Measurements from ENCODE around the gene CDC26.
"Not testable (repeated sequence)": the region's sequence is repeated elsewhere in the genome, so short reads cannot be mapped to it uniquely, and the experiment has no call there.

CDC26 gene

GRCh38 chr9:113296247-113296646 is 20.9 kb upstream of the CDC26 start:
- DNase-seq (ENCODE audit: low read depth in 2 of 2, low spot score in 1 of 2), result not testable (repeated sequence)

DNA sequence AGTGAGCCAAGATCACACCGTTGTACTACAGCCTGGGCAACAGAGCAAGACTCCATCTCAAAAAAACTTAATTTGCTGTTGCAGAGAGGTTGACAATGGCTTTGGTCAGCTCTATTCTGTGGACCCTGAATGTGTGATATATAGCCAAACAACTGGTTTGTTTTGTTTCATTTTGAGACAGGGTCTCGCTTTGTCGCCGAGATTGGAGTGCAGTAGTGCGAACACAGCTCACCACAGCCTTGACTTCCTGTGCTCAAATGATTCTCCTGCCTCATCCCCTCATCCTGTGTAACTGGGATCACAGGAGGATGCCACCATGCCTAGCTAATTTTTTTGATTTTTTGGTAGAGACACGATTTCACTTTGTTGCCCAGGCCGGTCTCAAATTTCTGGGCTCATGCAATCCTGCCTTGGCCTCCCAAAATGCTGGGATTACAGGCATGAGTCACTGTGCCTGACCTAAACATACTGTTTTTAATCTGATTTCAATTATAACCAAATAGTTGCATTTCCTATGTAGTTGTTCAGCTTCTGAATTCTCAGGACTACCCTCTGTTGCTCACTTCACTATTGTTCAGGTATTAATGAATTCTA is 18.0 kb upstream of the CDC26 start:
- no peak for DNase-seq (ENCODE audit: low read depth in 2 of 2, low spot score in 1 of 2)

DNA sequence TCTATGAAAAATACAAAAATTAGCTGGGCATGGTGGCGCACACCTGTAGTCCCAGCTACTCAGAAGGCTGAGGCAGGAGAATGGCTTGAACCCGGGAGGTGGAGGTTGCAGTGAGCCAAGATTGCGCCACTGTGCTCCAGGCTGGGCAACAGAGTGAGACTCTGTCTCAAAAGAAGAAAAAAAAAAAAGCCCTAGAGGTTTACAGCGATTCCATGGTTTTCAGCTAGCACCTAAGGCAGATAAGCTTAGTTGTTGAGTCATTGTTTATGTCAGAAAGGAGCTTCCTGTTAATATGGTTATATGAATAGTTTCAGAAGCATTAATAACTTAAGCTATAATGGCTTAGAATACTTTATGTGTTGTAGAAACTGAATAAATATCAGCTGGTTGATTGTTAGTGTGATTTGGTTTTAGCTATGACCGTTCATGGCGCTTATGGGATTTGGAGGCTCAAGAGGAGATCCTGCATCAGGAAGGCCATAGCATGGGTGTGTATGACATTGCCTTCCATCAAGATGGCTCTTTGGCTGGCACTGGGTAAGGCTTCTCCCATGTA is 14.8 kb upstream of the CDC26 start:
- no peak for DNase-seq (ENCODE audit: low read depth in 2 of 2, low spot score in 1 of 2)

DNA sequence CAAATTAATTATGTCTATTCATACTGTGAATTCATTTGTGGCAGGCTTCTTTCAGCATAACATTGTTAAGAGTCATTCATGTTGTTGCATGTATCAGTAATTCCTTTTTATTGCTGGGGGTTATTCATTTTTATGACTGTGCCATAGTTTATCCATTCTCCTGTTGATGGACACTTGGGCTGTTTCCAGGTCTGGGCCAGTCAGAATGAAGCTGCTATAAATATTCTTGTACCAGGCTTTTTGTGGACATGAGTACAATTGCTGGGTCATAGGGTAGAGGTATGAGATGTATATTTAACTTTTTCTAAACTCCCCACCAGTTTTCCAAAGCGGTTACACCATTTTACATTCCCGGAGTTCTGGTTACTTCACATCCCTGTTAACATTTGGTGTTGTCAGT is 13.7 kb upstream of the CDC26 start:
- DNase-seq (ENCODE audit: low read depth in 2 of 2, low spot score in 1 of 2), result no peak

DNA sequence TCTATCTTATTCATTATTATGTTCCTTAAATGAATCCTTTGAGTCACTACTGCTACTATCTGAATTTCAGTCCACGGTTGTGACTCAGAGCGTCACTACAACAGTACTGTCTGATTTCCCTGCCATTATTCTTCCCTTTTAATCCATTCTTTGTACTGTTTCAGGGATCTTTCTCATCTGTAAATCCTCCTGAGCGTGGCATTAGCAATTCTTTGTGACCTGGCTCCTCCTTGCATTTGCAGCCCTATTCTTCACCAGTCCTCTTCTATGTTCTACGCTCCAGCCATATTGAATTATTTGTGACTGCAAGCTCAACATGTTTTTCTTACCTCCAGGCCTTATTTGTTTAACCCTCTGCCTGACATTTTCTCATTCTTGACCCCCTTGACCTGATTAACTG is 6.0 kb upstream of the CDC26 start:
- DNase-seq (ENCODE audit: low read depth in 2 of 2, low spot score in 1 of 2), result no peak

DNA sequence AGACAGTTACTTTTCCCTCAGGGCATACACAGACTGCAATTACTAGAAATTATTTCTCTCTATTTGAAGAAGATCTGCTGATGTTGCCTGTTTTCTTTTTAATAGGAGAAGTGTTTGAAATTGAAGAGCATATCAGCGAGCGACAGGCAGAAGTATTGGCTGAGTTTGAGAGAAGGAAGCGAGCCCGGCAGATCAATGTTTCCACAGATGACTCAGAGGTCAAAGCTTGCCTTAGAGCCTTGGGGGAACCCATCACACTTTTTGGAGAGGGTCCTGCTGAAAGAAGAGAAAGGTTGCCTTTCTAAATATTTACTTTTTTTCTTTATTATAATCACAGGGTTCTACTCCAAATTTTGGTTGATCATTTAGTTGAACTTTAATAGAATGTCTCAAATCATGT is 3.5 kb upstream of the CDC26 start:
- no peak for DNase-seq (ENCODE audit: low read depth in 2 of 2, low spot score in 1 of 2)

DNA sequence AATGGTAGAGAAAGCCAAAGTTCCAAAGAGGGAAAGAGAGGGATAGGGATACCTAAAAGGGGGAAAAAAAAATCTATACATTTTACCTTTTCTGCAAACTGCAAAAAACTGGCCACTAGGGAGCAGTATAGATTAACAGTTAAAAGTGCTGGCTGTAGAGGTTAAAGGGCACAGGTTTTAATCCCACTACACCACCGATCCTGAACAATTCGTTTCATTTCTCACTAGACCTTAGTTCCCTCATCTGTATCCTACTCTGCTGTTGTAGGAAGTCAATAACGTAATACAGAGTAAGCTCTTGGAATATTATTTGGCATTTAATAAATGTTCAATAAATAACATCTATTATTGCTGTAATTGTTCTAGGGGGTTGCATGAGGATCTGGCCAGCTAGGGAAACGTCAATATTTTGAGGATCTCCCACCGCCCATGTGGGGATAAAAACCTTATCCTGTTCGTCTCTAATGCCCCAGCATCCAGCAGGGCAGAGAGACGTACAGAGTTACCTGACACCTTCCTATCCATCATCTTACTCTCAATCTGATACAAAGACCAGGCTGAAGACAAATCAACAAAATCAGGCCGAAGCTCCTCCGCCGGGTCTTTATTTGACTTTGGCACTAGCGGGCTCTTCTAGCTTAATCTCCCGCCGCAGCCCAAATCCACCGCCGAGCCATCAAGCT is 757 bp downstream of the CDC26 start:
- DNase-seq (ENCODE audit: low read depth in 2 of 2, low spot score in 1 of 2), result no peak

- no peak for DNase-seq (ENCODE audit: low read depth in 2 of 2, low spot score in 1 of 2)
Observed at GRCh38 chr9:113269871-113270270, 5.5 kb downstream of the CDC26 start.

GRCh38 chr9:113269355-113269754 is 6.0 kb downstream of the CDC26 start:
- no peak for DNase-seq (ENCODE audit: low read depth in 2 of 2, low spot score in 1 of 2)

GRCh38 chr9:113267911-113268566 is 7.3 kb downstream of the CDC26 start:
- DNase-seq (ENCODE audit: low read depth in 2 of 2, low spot score in 1 of 2), result no peak

GRCh38 chr9:113266174-113266573 is 9.2 kb downstream of the CDC26 start:
- DNase-seq (ENCODE audit: low read depth in 2 of 2, low spot score in 1 of 2), result no peak

GRCh38 chr9:113261917-113262671 is 13.3 kb downstream of the CDC26 start:
- DNase-seq (ENCODE audit: low read depth in 2 of 2, low spot score in 1 of 2), result no peak

DNA sequence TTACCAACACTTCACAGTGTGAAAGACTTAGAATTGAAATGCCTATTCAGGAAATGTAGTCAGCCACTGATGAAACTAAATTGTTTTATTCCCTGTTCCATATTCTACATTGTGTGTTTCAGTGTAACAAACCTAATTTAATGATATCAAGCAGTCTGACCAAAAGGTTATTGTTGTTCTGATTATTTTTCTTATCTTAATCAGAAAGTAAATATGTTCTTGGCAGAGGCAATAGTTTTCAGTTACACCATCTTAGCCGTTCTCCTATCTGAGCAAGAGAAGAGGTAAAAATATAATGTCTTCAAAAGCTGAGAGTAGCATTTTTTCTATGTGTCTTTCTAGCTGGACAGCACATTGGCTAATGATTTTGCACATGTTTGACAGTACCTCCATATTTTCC is 17.1 kb downstream of the CDC26 start:
- DNase-seq (ENCODE audit: low read depth in 2 of 2, low spot score in 1 of 2), result no peak

GRCh38 chr9:113257863-113258262 is 17.5 kb downstream of the CDC26 start:
- no peak for DNase-seq (ENCODE audit: low read depth in 2 of 2, low spot score in 1 of 2)

DNA sequence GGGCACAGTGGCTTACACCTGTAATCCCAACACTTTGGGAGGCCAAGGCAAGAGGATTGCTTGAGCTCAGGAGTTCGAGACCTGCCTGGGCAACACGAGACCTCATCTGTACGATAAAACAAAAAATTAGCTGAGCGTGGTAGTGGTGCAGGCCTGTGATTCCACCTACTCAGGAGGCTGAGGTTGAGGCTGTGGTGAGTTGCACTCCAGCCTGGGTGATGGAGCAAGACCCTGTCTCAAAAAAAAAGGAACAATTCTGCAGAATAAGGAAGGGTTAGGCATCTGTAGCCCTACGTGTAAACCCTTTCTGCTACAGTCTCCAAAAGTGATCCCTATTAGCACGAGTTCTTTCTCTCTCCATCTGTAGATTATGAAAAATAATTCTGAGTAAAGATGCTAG is 19.9 kb downstream of the CDC26 start:
- no peak for DNase-seq (ENCODE audit: low read depth in 2 of 2, low spot score in 1 of 2)

- no peak for DNase-seq (ENCODE audit: low read depth in 2 of 2, low spot score in 1 of 2)
Observed at GRCh38 chr9:113254991-113255390, 20.4 kb downstream of the CDC26 start.

- no peak for DNase-seq (ENCODE audit: low read depth in 2 of 2, low spot score in 1 of 2)
Observed at GRCh38 chr9:113250807-113251206, 24.6 kb downstream of the CDC26 start.

DNA sequence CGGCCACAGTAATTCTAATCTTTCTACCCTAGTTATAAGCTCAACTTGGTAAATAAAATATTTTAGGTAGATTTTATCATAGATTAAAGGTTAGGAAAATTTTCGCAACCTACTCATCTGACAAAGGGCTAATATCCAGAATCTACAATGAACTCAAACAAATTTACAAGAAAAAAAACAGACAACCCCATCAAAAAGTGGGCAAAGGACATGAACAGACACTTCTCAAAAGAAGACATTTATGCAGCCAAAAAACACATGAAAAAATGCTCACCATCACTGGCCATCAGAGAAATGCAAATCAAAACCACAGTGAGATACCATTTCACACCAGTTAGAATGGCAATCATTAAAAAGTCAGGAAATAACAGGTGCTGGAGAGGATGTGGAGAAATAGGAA is 25.7 kb downstream of the CDC26 start:
- DNase-seq (ENCODE audit: low read depth in 2 of 2, low spot score in 1 of 2), result not testable (repeated sequence)

- no peak for DNase-seq (ENCODE audit: low read depth in 2 of 2, low spot score in 1 of 2)
Observed at GRCh38 chr9:113247640-113248039, 27.7 kb downstream of the CDC26 start.

- DNase-seq (ENCODE audit: low read depth in 2 of 2, low spot score in 1 of 2), result no peak
Observed at GRCh38 chr9:113246928-113247327, 28.4 kb downstream of the CDC26 start.

GRCh38 chr9:113245894-113246293 is 29.5 kb downstream of the CDC26 start:
- DNase-seq (ENCODE audit: low read depth in 2 of 2, low spot score in 1 of 2), result no peak

- DNase-seq (ENCODE audit: low read depth in 2 of 2, low spot score in 1 of 2), result no peak
Observed at GRCh38 chr9:113244556-113244955, 30.8 kb downstream of the CDC26 start.
